Spleen (tissue), 7 donors: ENCODE data around the gene CFAP107.

Experiments used
- CTCF ChIP-seq, 11 experiments: fragments of 200-600 bp in 7 of 11; fragments of 450-650 bp in 4 of 11; sonication (generic) in 4 of 11; IDR thresholded peaks in 8 of 11; conservative IDR thresholded peaks in 3 of 11; 1 replicate in 7 of 11; 2 replicates in 4 of 11; pipeline versions ENCODE4 v1.4.0 to v1.8.0; 2016 to 2021; ENCODE audit warnings: antibody characterized with exemption in 11 of 11, inconsistent platforms in 4 of 11, mild to moderate bottlenecking in 1 of 11
- POLR2A ChIP-seq, 3 donors: fragments of 450-650 bp; IDR thresholded peaks; one replicate each; pipeline ENCODE4 v1.5.1; 2017; ENCODE audit warnings: antibody characterized with exemption in 3 of 3, mild to moderate bottlenecking in 1 of 3
- POLR2AphosphoS5 ChIP-seq, 3 donors: sonication (generic); formaldehyde crosslinking; IDR thresholded peaks; one replicate each; pipeline ENCODE4 v1.5.1; 2017; ENCODE audit warnings: antibody characterized with exemption in 3 of 3
- donor health status: DM: no; HTN: no; CAD: no; lungs with moderate emphysema.
- donor health status: DM: no; HTN: no; CAD: no.
- donor health status: DM: no; HTN: no; CAD: no.

- no peak for TF ChIP-seq POLR2A (IDR thresholded peaks at IDR 0.05)
- TF ChIP-seq CTCF (IDR thresholded peaks at IDR 0.05 in 8 of 11, conservative IDR thresholded peaks at IDR 0.05 in 3 of 11): no peak
- no peak for TF ChIP-seq POLR2AphosphoS5 (IDR thresholded peaks at IDR 0.05)
These were observed 26.5 kb downstream of the CFAP107 start for GRCh38 chr1:12772520-12772919.
